Hepatocyte (in vitro differentiated cells): ENCODE data around the gene SCP2. TPM values are rescaled to one million over a fixed set of nuclear protein-coding genes. Genes with fewer than 3 reads are reported as not detected.

ENCODE experiments used
- DNase-seq: peaks from one replicate; pipeline ENCODE4 v3.0.0-alpha.2; 2016; ENCODE audit warnings: low spot score
- H2AFZ ChIP-seq: fragments of 200-600 bp; sonication (generic); 2 replicates; pipeline ENCODE4 v1.6.0; 2016; ENCODE audit warnings: antibody characterized with exemption, mild to moderate bottlenecking
- H3K27ac ChIP-seq: fragments of 200-600 bp; sonication (generic); 2 replicates; pipeline ENCODE4 v1.5.1; 2016; ENCODE audit warnings: mild to moderate bottlenecking
- H3K27me3 ChIP-seq: fragments of 200-600 bp; sonication (generic); 2 replicates; pipeline ENCODE4 v1.6.1; 2016
- H3K36me3 ChIP-seq: fragments of 200-600 bp; sonication (generic); replicated peaks from 2 replicates; pipeline ENCODE4 v1.5.1; 2016; ENCODE audit warnings: low read depth; ENCODE audit not compliant: insufficient read depth
- H3K4me1 ChIP-seq: fragments of 200-600 bp; sonication (generic); 2 replicates; pipeline ENCODE4 v1.5.1; 2016; ENCODE audit warnings: mild to moderate bottlenecking, moderate library complexity; ENCODE audit not compliant: insufficient read depth
- H3K4me2 ChIP-seq: fragments of 200-600 bp; sonication (generic); 2 replicates; pipeline ENCODE4 v1.6.0; 2016
- H3K4me3 ChIP-seq: fragments of 200-600 bp; sonication (generic); 2 replicates; pipeline ENCODE4 v1.5.1; 2016; ENCODE audit warnings: mild to moderate bottlenecking
- H3K79me2 ChIP-seq: fragments of 200-600 bp; sonication (generic); 2 replicates; pipeline ENCODE4 v1.6.0; 2017; ENCODE audit warnings: mild to moderate bottlenecking
- H3K9me2 ChIP-seq: fragments of 200-600 bp; sonication (generic); replicated peaks from 2 replicates; pipeline ENCODE4 v1.6.0; 2017; ENCODE audit warnings: mild to moderate bottlenecking; ENCODE audit not compliant: insufficient read depth
- H3K9me3 ChIP-seq: fragments of 200-600 bp; sonication (generic); 2 replicates; pipeline ENCODE4 v1.5.1; 2016; ENCODE audit warnings: low read depth, mild to moderate bottlenecking
- H4K20me1 ChIP-seq: fragments of 200-600 bp; sonication (generic); 2 replicates; pipeline ENCODE4 v1.6.0; 2016; ENCODE audit warnings: mild to moderate bottlenecking; ENCODE audit not compliant: insufficient read depth, poor library complexity, severe bottlenecking
- CTCF ChIP-seq: fragments of 200-600 bp; sonication (generic); IDR thresholded peaks from 2 replicates; pipeline ENCODE4 v1.5.1; 2016; ENCODE audit warnings: antibody characterized with exemption, mild to moderate bottlenecking; ENCODE audit not compliant: poor library complexity
- EZH2 ChIP-seq: fragments of 200-600 bp; sonication (generic); IDR thresholded peaks from 2 replicates; pipeline ENCODE4 v1.6.1; 2016; ENCODE audit warnings: antibody characterized with exemption, mild to moderate bottlenecking, borderline replicate concordance
- EZH2phosphoT487 ChIP-seq: fragments of 200-600 bp; sonication (generic); IDR thresholded peaks from one replicate; pipeline ENCODE4 v1.6.1; 2018; ENCODE audit warnings: antibody characterized with exemption, mild to moderate bottlenecking, low read depth, moderate library complexity; ENCODE audit not compliant: unreplicated experiment, severe bottlenecking
- WGBS: methylation state at CpG from one replicate; pipeline ENCODE4 v1.1.6; 2016; ENCODE audit warnings: low lambda C conversion rate; ENCODE audit errors: missing lambda C conversion rate; 5-methylcytosine and 5-hydroxymethylcytosine counted together
- polyA plus RNA-seq: library from polyadenylated mRNA; unstranded; fragments of >200 nt; fragmentation: Nextera tagmentation; extraction: Ambion mirVana; gene quantifications from 2 replicates; pipeline ENCODE4 v1.2.1, GENCODE V29; 2016
- total RNA-seq: library from RNA; depleted of rRNA; stranded (reverse); fragments of >200 nt; gene quantifications from 2 replicates; pipeline ENCODE4 v1.2.3, GENCODE V29; 2014

SCP2 gene
- total and polyA plus RNA-seq, 2 experiments from 2014 or later, result 201 to 310 TPM

GRCh38 chr1:52887483-52887882 lies 39.6 kb upstream of the SCP2 start:
- no peaks in the 10 kb centered on the region for H3K4me1 ChIP-seq
- DNase-seq, result no peak
- TF ChIP-seq EZH2, result no peak
- H3K27me3 ChIP-seq, result no peaks in the 10 kb centered on the region
- WGBS, result 95% methylated on average over 4 of the region's 4 CpGs
- H3K4me2 ChIP-seq, result no peak overlapping the region
- H3K27ac ChIP-seq, result no peak overlapping the region
- H3K9me3 ChIP-seq, result no peaks in the 10 kb centered on the region
- H4K20me1 ChIP-seq, result no peaks in the 10 kb centered on the region
- H3K36me3 ChIP-seq, result no peaks in the 10 kb centered on the region
- no peak overlapping the region for H2AFZ ChIP-seq
- no peaks in the 10 kb centered on the region for H3K9me2 ChIP-seq
- H3K4me3 ChIP-seq, result no peak overlapping the region
- no peaks in the 10 kb centered on the region for H3K79me2 ChIP-seq

- no peak for DNase-seq
- Histone ChIP-seq H3K4me3 (no peak overlapping the region), H3K79me2 (no peaks in the 10 kb centered on the region), H3K9me3 (no peaks in the 10 kb centered on the region), H3K27me3 (no peaks in the 10 kb centered on the region), H3K9me2 (no peaks in the 10 kb centered on the region), H2AFZ (no peak overlapping the region), H3K4me1 (no peaks in the 10 kb centered on the region), H4K20me1 (no peaks in the 10 kb centered on the region), H3K36me3 (no peaks in the 10 kb centered on the region), H3K4me2 (no peak overlapping the region), H3K27ac (peak overlapping the region; percentile 49)
- WGBS, result 91% methylated on average over 5 of the region's 5 CpGs
- no peak for TF ChIP-seq CTCF
- TF ChIP-seq EZH2phosphoT487, result no peak
- no peak for TF ChIP-seq EZH2
Measured at GRCh38 chr1:52892424-52893215, 34.5 kb upstream of the SCP2 start.

- H4K20me1 ChIP-seq, result no peaks in the 10 kb centered on the region
- no peak overlapping the region for H2AFZ ChIP-seq
- DNase-seq, result no peak
- no peak overlapping the region for H3K4me2 ChIP-seq
- no peak overlapping the region for H3K27ac ChIP-seq
- H3K4me1 ChIP-seq, result no peaks in the 10 kb centered on the region
- H3K4me3 ChIP-seq, result no peak overlapping the region
- H3K27me3 ChIP-seq, result no peaks in the 10 kb centered on the region
- no peaks in the 10 kb centered on the region for H3K9me3 ChIP-seq
- no peaks in the 10 kb centered on the region for H3K9me2 ChIP-seq
- H3K79me2 ChIP-seq, result no peaks in the 10 kb centered on the region
- WGBS, result 70% methylated on average over 4 of the region's 4 CpGs
- H3K36me3 ChIP-seq, result no peaks in the 10 kb centered on the region
- TF ChIP-seq EZH2 (no peak), CTCF (no peak), EZH2phosphoT487 (no peak)
Measured at GRCh38 chr1:52899445-52899894, 27.6 kb upstream of the SCP2 start.

GRCh38 chr1:52900402-52900801 lies 26.7 kb upstream of the SCP2 start:
- Histone ChIP-seq H3K4me2 (no peak overlapping the region), H3K27ac (no peak overlapping the region), H3K9me2 (no peaks in the 10 kb centered on the region), H3K36me3 (no peaks in the 10 kb centered on the region), H3K4me3 (no peak overlapping the region), H3K4me1 (no peaks in the 10 kb centered on the region), H4K20me1 (no peaks in the 10 kb centered on the region), H3K27me3 (no peaks in the 10 kb centered on the region), H3K9me3 (no peaks in the 10 kb centered on the region), H3K79me2 (no peaks in the 10 kb centered on the region), H2AFZ (no peak overlapping the region)
- TF ChIP-seq CTCF, result no peak
- no peak for TF ChIP-seq EZH2phosphoT487
- no peak for TF ChIP-seq EZH2
- WGBS, result 82% methylated on average over 2 of the region's 2 CpGs
- DNase-seq, result no peak
